H1 (cell line): ENCODE data around the gene RTF1. TPM values are rescaled to one million over a fixed set of nuclear protein-coding genes. Genes with fewer than 3 reads are reported as not detected.

Source experiments
- CTCF ChIA-PET: fragments of 300-600 bp; sonication (Branson Sonifier 250); formaldehyde crosslinking; loops from one replicate; lab custom pipeline; 2021; ENCODE audit not compliant: partially characterized antibody; lab: Charles Lee
- POLR2A ChIA-PET: fragments of 300-600 bp; sonication (Branson Sonifier 250); formaldehyde crosslinking; loops from one replicate; lab custom pipeline; 2021; ENCODE audit warnings: inconsistent platforms; ENCODE audit not compliant: partially characterized antibody; lab: Charles Lee
- DNase-seq, 2 experiments: peaks; one replicate each; pipeline versions ENCODE4 v3.0.0 to v3.0.0-alpha.2; 2010 to 2022; ENCODE audit warnings: low spot score in 2 of 2, low read depth in 1 of 2, mixed read lengths in 1 of 2
- FAIRE-seq: peaks from 2 replicates; lab custom pipeline; 2011; peaks lifted over from hg19 to GRCh38; lab: Jason Lieb, UNC
- H2AFZ ChIP-seq: 2 replicates; pipeline ENCODE4 v1.8.1; 2012; ENCODE audit warnings: low read length, inconsistent platforms
- H2AK5ac ChIP-seq: 2 replicates; pipeline ENCODE4 v1.6.1; 2013; ENCODE audit warnings: low read depth, low read length
- H2BK120ac ChIP-seq: replicated peaks from 2 replicates; pipeline ENCODE3; 2013; ENCODE audit warnings: low read depth, low read length, inconsistent platforms
- H2BK12ac ChIP-seq: 2 replicates; pipeline ENCODE4 v1.6.1; 2013; ENCODE audit warnings: low read depth, low read length
- H2BK15ac ChIP-seq: 2 replicates; pipeline ENCODE4 v1.6.1; 2013; ENCODE audit warnings: low read length
- H2BK20ac ChIP-seq: 2 replicates; pipeline ENCODE4 v1.6.1; 2013; ENCODE audit warnings: low read length
- H2BK5ac ChIP-seq: 2 replicates; pipeline ENCODE4 v1.6.1; 2013; ENCODE audit warnings: low read depth, low read length
- H3K14ac ChIP-seq: 2 replicates; pipeline ENCODE4 v1.6.1; 2013; ENCODE audit warnings: inconsistent platforms; ENCODE audit not compliant: insufficient read length
- H3K18ac ChIP-seq: 2 replicates; pipeline ENCODE4 v1.6.1; 2013; ENCODE audit warnings: low read length; ENCODE audit errors: extremely low read depth
- H3K23ac ChIP-seq: 2 replicates; pipeline ENCODE4 v1.6.1; 2013; ENCODE audit warnings: inconsistent platforms; ENCODE audit not compliant: insufficient read length
- H3K23me2 ChIP-seq: 2 replicates; pipeline ENCODE4 v1.6.1; 2013; ENCODE audit warnings: low read depth, low read length
- H3K27ac ChIP-seq: 2 replicates; pipeline ENCODE4 v1.6.1; 2011; ENCODE audit warnings: low read depth, low read length, inconsistent platforms
- H3K27me3 ChIP-seq, 4 experiments: replicated peaks in 1 of 4; 1 replicate in 1 of 4; 2 replicates in 3 of 4; pipeline versions ENCODE4 v1.6.1 to v1.8.1; 2011 to 2013; ENCODE audit warnings: low read length in 3 of 4, mild to moderate bottlenecking in 3 of 4, inconsistent platforms in 2 of 4, mixed read lengths in 2 of 4, moderate library complexity in 1 of 4; ENCODE audit not compliant: control insufficient read depth in 3 of 4, insufficient read depth in 3 of 4; ENCODE audit errors: extremely low read depth in 1 of 4
- H3K36me3 ChIP-seq, 4 experiments: 2 replicates each; pipeline versions ENCODE4 v1.6.1 to v1.8.1; 2011 to 2013; ENCODE audit warnings: mild to moderate bottlenecking in 4 of 4, low read length in 3 of 4, moderate library complexity in 2 of 4, control low read depth in 1 of 4, inconsistent platforms in 1 of 4; ENCODE audit not compliant: insufficient read depth in 4 of 4, control insufficient read depth in 2 of 4
- H3K4ac ChIP-seq: replicated peaks from 2 replicates; pipeline ENCODE3; 2013; ENCODE audit warnings: low read length, low read depth, mixed read lengths, inconsistent platforms; ENCODE audit not compliant: insufficient read length
- H3K4me1 ChIP-seq, 4 experiments: replicated peaks in 1 of 4; 1 replicate in 1 of 4; 2 replicates in 3 of 4; pipeline versions ENCODE4 v1.6.1 to v1.8.1; 2011 to 2013; ENCODE audit warnings: low read length in 3 of 4, inconsistent platforms in 2 of 4, mixed read lengths in 1 of 4; ENCODE audit not compliant: insufficient read depth in 4 of 4, control insufficient read depth in 3 of 4
- H3K4me2 ChIP-seq, 2 experiments: 2 replicates each; pipeline versions ENCODE4 v1.6.1 to v1.8.1; 2011 to 2013; ENCODE audit warnings: low read depth in 2 of 2, low read length in 2 of 2, control low read depth in 1 of 2, inconsistent platforms in 1 of 2, mild to moderate bottlenecking in 1 of 2; ENCODE audit not compliant: insufficient read depth in 1 of 2
- H3K4me3 ChIP-seq, 4 experiments: fragments of 200-600, 300-600 bp in 1 of 4; sonication (generic), shearing (Covaris generic), sonication (Bioruptor Twin) in 1 of 4; 2 replicates each; pipeline versions ENCODE4 v1.5.1 to v1.8.1; 2011 to 2016; ENCODE audit warnings: low read length in 4 of 4, low read depth in 3 of 4, control low read depth in 2 of 4, inconsistent platforms in 2 of 4, mild to moderate bottlenecking in 2 of 4, mixed read lengths in 1 of 4, moderate library complexity in 1 of 4; ENCODE audit not compliant: insufficient read depth in 2 of 4; ENCODE audit errors: extremely low read depth in 1 of 4
- H3K56ac ChIP-seq: replicated peaks from 2 replicates; pipeline ENCODE3; 2013; ENCODE audit warnings: low read depth, mild to moderate bottlenecking, mixed read lengths, low read length, inconsistent platforms; ENCODE audit not compliant: insufficient read length
- H3K79me1 ChIP-seq: 2 replicates; pipeline ENCODE4 v1.6.1; 2013; ENCODE audit warnings: low read depth, low read length, control low read depth
- H3K79me2 ChIP-seq, 2 experiments: 2 replicates each; pipeline versions ENCODE4 v1.6.1 to v1.8.1; 2012 to 2013; ENCODE audit warnings: low read length in 2 of 2, mild to moderate bottlenecking in 2 of 2, inconsistent platforms in 1 of 2; ENCODE audit not compliant: insufficient read depth in 2 of 2, control insufficient read depth in 1 of 2
- H3K9ac ChIP-seq, 4 experiments: replicated peaks in 1 of 4; 1 replicate in 1 of 4; 2 replicates in 3 of 4; pipeline versions ENCODE4 v1.6.1 to v1.8.1; 2011 to 2013; ENCODE audit warnings: low read depth in 3 of 4, low read length in 3 of 4, control low read depth in 2 of 4, mild to moderate bottlenecking in 2 of 4, moderate library complexity in 2 of 4, inconsistent platforms in 1 of 4; ENCODE audit errors: extremely low read depth in 1 of 4
- H3K9me3 ChIP-seq, 2 experiments: 2 replicates each; pipeline versions ENCODE4 v1.6.1 to v1.8.1; 2012 to 2013; ENCODE audit warnings: mild to moderate bottlenecking in 2 of 2, moderate library complexity in 2 of 2, control low read depth in 1 of 2, inconsistent platforms in 1 of 2, low read depth in 1 of 2, low read length in 1 of 2, mixed read lengths in 1 of 2; ENCODE audit not compliant: insufficient read depth in 2 of 2
- H4K20me1 ChIP-seq, 2 experiments: replicated peaks in 1 of 2; 2 replicates each; pipeline versions ENCODE3 to v1.8.1; 2011 to 2013; ENCODE audit warnings: inconsistent platforms in 2 of 2, low read length in 2 of 2, mild to moderate bottlenecking in 1 of 2; ENCODE audit not compliant: insufficient read depth in 2 of 2, control insufficient read depth in 1 of 2
- H4K5ac ChIP-seq: 2 replicates; pipeline ENCODE4 v1.6.1; 2013; ENCODE audit warnings: low read length, low read depth, mixed read lengths, inconsistent platforms; ENCODE audit not compliant: insufficient read length
- H4K8ac ChIP-seq: 2 replicates; pipeline ENCODE4 v1.8.0; 2013; ENCODE audit warnings: mild to moderate bottlenecking, moderate library complexity, low read length, inconsistent platforms; ENCODE audit not compliant: insufficient read depth; ENCODE audit errors: extremely low read depth
- H4K91ac ChIP-seq: replicated peaks from 2 replicates; pipeline ENCODE3; 2013; ENCODE audit warnings: low read length, mixed read lengths, inconsistent platforms; ENCODE audit not compliant: insufficient read length
- WGBS, 2 experiments: shearing (Covaris generic) in 1 of 2; methylation state at CpG; one replicate each; pipeline versions ENCODE4 v1.1.6 to v1.1.7; 2013 to 2015; ENCODE audit warnings: low lambda C conversion rate in 2 of 2, mixed read lengths in 2 of 2, inconsistent platforms in 1 of 2, low coverage in 1 of 2, missing lambda C conversion rate in 1 of 2; ENCODE audit not compliant: insufficient replicate concordance in 2 of 2, insufficient coverage in 1 of 2, insufficient read length in 1 of 2; ENCODE audit errors: extremely low coverage in 1 of 2, missing lambda C conversion rate in 1 of 2; 5-methylcytosine and 5-hydroxymethylcytosine counted together
- polyA plus RNA-seq, 7 experiments: library from polyadenylated mRNA; depleted of rRNA in 3 of 7; stranded (reverse) in 5 of 7; unstranded in 2 of 7; fragments of >200 nt in 5 of 7; fragments of 200-250 nt in 2 of 7; gene quantifications; 1 replicate in 5 of 7; 2 replicates in 1 of 7; 4 replicates in 1 of 7; pipeline versions ENCODE4 v1.2.1 to v1.2.3, GENCODE V29; 2011 to 2013; ENCODE audit warnings: missing spikeins in 2 of 7, mixed read lengths in 2 of 7
- total RNA-seq: library from RNA; stranded (reverse); fragmentation: NEBNext Ultra II Directional; extraction: Animal tissue kit (Norgen Biotek cat#: 25700); gene quantifications from 2 replicates; pipeline ENCODE4 v1.2.1, GENCODE V29; 2021

RTF1 gene
- total and polyA plus RNA-seq, 2 of the 8 experiments (the other 6 are each of a cell fraction or from before 2014, with no cell fraction given): 22.6 to 47.7 TPM

GRCh38 chr15:41501931-41502794 is 85.3 kb downstream of the RTF1 start:
- peak overlapping the region; percentile 11; the same call in 1 of the 2 replicates for H4K8ac ChIP-seq
- peaks cover 63 to 95% (median 91%) of the 10 kb centered on the region in 4 experiments for H3K27me3 ChIP-seq
- H2AK5ac ChIP-seq: no peak overlapping the region
- no peaks in the 10 kb centered on the region for H3K79me1 ChIP-seq
- no peak overlapping the region for H3K27ac ChIP-seq
- H3K4me3 ChIP-seq: peak overlapping the region; percentile 21 to 53 (median 30); a peak in 7 of 8 replicates
- H3K56ac ChIP-seq: no peak overlapping the region
- H3K4me2 ChIP-seq: peak overlapping the region; percentile 74 to 78
- H3K4me1 ChIP-seq: peaks cover 0 to 19% (median 12%) of the 10 kb centered on the region in 4 experiments; a peak in 6 of 7 replicates
- no peak overlapping the region for H2BK12ac ChIP-seq
- H3K4ac ChIP-seq: no peak overlapping the region
- H4K5ac ChIP-seq: no peak overlapping the region
- FAIRE-seq: no peak
- H4K91ac ChIP-seq: no peak overlapping the region
- 4% methylated on average over 29 of the region's 64 CpGs; no CpG with 5 or more reads in 1 of the 2 experiments for WGBS, 2 experiments
- peaks cover 10% of the 10 kb centered on the region; the same call in 1 of the 2 replicates for H3K23me2 ChIP-seq
- ChIA-PET POLR2A (interaction anchor here (0.8 to 2.1 kb wide), 5 partner anchors 7 to 21 kb away, joined by 3 to 9 read pairs (median 5); partner anchors contain the start of gene LTK), CTCF (interaction anchor here (1.6 to 6.1 kb wide), 2 partner anchors 10 to 37 kb away, joined by 7 to 46 read pairs; no protein-coding TSS in a partner anchor)
- no peak overlapping the region for H2BK5ac ChIP-seq
- peaks cover 1 to 11% of the 10 kb centered on the region in 2 experiments for H4K20me1 ChIP-seq
- H3K18ac ChIP-seq: no peak overlapping the region
- no peaks in the 10 kb centered on the region for H3K36me3 ChIP-seq
- DNase-seq: no peak
- no peaks in the 10 kb centered on the region; a peak in 1 of 4 replicates for H3K9me3 ChIP-seq
- H2BK20ac ChIP-seq: no peak overlapping the region
- H3K23ac ChIP-seq: no peak overlapping the region
- H2BK120ac ChIP-seq: no peak overlapping the region
- no peaks in the 10 kb centered on the region for H3K79me2 ChIP-seq
- H2BK15ac ChIP-seq: peak overlapping the region; percentile 46; the same call in 1 of the 2 replicates
- no peak overlapping the region for H3K9ac ChIP-seq
- H2AFZ ChIP-seq: peak overlapping the region; percentile 11; the same call in 1 of the 2 replicates
- no peak overlapping the region for H3K14ac ChIP-seq
